Measurements from ENCODE around the gene PLCD4.

DNA sequence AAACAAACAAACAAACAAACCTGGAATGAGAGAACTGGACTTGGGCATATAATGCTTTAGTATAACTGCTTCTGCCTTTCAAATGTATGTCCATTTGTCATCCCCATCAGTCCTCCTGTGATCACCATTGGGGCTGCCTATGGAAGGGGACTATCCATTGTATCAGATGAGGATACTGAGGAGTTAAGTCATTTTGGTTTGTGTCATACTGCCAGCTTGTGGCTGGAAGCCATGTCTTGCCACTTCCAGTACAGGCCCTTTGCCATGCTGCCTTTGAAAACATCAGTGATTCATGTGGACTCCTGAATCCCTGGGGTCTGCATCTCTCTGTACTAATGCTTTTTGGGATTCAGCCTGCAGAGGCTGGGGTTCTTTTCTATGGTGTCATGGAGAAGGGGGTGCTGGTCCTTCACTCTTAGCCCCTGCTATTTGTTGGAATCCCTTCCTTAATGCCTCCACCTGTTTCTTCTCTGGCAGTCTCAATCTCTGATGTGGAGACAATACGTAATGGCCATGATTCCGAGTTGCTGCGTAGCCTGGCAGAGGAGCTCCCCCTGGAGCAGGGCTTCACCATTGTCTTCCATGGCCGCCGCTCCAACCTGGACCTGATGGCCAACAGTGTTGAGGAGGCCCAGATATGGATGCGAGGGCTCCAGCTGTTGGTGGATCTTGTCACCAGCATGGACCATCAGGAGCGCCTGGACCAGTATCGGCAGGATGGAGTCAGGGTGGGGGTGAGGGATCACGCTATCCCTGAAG, 10.6 kb downstream of the PLCD4 start:
- TF ChIP-seq, protein P1, sequence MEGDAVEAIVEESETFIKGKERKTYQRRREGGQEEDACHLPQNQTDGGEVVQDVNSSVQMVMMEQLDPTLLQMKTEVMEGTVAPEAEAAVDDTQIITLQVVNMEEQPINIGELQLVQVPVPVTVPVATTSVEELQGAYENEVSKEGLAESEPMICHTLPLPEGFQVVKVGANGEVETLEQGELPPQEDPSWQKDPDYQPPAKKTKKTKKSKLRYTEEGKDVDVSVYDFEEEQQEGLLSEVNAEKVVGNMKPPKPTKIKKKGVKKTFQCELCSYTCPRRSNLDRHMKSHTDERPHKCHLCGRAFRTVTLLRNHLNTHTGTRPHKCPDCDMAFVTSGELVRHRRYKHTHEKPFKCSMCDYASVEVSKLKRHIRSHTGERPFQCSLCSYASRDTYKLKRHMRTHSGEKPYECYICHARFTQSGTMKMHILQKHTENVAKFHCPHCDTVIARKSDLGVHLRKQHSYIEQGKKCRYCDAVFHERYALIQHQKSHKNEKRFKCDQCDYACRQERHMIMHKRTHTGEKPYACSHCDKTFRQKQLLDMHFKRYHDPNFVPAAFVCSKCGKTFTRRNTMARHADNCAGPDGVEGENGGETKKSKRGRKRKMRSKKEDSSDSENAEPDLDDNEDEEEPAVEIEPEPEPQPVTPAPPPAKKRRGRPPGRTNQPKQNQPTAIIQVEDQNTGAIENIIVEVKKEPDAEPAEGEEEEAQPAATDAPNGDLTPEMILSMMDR (IDR thresholded peaks at IDR 0.05; ENCODE audit: low read length) = peak; percentile 16; the same call in 1 of the 2 replicates
- no peak for TF ChIP-seq EZH2 (IDR thresholded peaks at IDR 0.05; ENCODE audit: borderline replicate concordance, low read length)
